Stimulated activated CD8-positive, alpha-beta memory T cell treated with anti-CD3 and anti-CD28 coated beads, Interleukin-2, amount 100 ng/mL, for 1 hour (primary cell): Measurements from ENCODE around the gene PRKN.

Source experiments
- DNase-seq, 2 donors: peaks; one replicate each; pipeline ENCODE4 v3.0.0-alpha.2; 2020; ENCODE audit warnings: low read depth in 2 of 2

PRKN gene

GRCh38 chr6:161393292-161393691 lies 1334.3 kb downstream of the PRKN start:
- no peak for DNase-seq

- DNase-seq = no peak
These were observed 1337.8 kb downstream of the PRKN start for GRCh38 chr6:161389756-161390155.

- DNase-seq = no peak
These were observed 1343.6 kb downstream of the PRKN start for GRCh38 chr6:161383951-161384350.

DNA sequence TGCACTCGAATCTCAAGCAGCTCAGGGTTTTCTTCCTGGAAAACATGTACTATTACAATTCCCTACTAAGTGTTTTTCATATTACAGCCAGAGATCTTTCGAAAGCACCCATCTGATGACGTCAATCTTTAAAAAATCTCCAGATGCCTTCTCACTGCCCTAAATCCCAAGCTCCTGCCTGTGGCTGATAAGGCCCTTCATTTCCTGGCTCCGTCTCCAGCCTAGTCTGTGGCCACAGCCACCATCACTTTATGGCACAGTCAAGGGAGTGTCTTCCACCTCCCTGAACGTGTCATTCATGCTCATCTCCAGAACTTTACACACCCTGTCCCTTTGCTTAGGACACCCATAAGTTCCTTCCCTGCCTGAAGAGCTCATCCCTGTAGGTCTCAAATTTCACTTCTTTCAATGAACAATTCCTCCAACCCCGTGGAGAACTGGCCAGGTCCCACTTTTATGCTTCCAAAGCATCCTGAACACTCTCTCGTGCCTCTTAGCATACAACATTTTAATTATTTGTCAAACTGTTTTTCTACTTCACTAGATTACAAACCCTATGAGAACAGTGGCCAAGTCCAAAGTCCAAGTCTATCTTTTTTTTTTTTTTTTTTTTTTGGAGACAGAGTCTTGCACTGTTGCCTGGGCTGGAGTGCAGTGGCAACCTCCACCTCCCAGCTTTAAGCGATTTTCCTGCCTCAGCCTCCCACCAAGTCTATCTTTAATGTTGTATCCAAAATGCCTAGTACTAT lies 1347.6 kb downstream of the PRKN start:
- no peak for DNase-seq

DNA sequence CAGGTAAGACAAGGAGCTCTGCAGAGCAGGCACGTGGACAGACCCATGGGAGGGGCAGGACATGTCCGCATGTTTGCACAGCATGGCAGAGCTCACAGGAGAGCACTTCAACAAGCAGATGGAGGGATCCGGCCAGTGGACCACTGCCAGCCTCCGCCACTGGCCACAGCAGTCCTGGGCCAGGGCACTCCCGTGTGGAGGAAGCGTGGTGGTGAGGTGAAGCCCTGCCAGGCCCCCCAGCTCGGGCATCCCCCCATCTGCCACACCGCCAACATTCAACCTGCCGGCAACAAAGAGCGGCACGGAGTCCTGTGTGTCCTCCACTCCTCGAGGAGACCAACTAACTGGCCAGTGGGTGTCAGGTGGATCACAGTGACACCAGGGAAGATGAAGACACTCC lies 1349.5 kb downstream of the PRKN start:
- DNase-seq = no peak

GRCh38 chr6:161377116-161377515 lies 1350.5 kb downstream of the PRKN start:
- no peak for DNase-seq

DNA sequence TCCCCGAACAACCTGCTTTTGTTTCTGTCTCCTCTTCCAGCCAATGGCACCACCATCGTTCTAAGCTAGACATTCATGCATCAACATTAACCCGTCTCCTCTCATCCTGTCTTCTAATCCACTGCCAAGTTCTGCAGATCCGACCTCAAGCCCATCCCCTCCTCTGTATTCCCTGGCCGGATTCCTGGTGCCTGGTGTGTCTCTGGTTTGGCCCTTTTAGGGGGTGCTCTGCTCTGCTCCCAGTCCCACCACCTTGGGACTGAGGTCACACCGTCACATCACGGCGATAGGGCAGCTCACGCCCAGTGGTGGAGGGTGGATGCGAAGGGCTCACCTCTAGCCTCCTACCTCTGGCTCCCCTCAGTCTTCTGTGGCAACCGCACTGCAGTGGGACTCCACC lies 1351.2 kb downstream of the PRKN start:
- no peak for DNase-seq

DNA sequence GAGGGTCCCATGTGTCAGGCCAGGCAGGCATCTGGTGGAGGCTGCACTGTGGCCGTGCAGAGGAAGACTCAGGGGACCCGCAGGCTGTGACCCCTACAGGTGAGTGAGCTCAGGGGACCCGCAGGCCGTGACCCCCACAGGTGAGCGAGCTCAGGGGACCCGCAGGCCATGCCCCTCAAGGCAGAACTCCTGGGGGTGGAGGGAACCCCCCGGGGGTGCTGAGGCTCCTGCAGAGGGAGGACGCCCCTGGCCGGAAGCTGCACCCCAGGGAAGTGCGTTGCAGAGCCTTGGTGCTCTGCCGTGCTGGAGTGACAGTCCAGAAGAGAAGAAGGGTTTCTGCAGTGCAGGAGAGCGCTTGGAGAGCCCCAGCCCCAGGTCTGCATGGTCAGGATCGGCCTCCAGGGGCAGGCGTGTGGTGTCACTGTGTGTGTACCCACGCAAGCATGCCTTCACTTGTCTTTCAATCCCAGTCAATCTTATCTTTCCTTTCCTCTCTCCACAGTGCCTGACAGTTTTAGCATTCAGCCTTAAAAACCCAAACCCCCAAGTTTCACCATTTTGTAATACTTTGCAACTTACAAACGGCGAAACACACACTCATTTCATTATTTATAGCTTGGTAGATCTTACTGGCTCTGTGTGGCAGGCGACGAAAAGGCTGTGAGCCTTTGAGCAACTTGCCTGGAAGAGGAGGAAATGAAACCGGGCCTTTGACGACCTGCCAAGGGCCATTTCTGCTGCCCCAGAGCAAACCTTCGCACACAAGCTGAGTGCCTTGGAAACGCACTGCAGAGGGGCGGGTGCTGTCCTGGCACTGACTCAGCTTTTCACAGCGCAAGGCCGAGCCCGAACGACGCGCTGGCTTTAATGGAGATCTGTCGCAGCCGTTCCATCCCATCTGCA lies 1352.3 kb downstream of the PRKN start:
- DNase-seq = no peak

DNA sequence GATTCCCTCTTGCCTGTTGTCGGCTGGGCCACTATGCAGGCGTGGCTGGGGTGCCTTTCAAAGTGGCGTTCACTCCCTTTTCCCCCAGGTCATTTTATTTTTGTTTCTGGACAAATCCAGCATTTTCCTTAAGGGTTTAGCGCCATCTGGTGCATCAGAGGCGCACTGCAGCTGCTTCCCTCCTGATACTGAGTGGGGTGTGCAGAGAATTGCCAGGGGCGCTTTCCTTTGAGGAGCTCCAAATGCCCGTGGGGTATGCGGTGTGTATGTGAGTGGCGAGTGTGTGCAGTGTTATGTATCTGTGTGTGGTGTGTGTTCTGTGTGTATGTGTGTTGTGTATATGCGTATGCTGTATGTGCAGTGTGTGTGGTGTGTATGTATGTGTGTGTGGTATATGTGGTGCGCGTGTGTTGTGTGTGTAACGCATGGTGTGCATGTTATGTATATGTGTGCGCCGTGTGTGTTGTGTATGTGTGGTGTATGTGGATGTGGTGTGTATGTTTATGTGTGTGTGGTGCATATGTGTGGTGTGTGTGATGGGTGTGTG lies 1353.6 kb downstream of the PRKN start:
- DNase-seq = peak; percentile 24 to 29

GRCh38 chr6:161372422-161372793 lies 1355.2 kb downstream of the PRKN start:
- DNase-seq = no peak

- peak; percentile 37 to 39 for DNase-seq
These were observed 1356.7 kb downstream of the PRKN start for GRCh38 chr6:161370880-161371279.

- no peak for DNase-seq
These were observed 1358.2 kb downstream of the PRKN start for GRCh38 chr6:161369339-161369738.

- no peak for DNase-seq
These were observed 1359.1 kb downstream of the PRKN start for GRCh38 chr6:161368514-161368913.

GRCh38 chr6:161367472-161367871 lies 1360.1 kb downstream of the PRKN start:
- no peak for DNase-seq

DNA sequence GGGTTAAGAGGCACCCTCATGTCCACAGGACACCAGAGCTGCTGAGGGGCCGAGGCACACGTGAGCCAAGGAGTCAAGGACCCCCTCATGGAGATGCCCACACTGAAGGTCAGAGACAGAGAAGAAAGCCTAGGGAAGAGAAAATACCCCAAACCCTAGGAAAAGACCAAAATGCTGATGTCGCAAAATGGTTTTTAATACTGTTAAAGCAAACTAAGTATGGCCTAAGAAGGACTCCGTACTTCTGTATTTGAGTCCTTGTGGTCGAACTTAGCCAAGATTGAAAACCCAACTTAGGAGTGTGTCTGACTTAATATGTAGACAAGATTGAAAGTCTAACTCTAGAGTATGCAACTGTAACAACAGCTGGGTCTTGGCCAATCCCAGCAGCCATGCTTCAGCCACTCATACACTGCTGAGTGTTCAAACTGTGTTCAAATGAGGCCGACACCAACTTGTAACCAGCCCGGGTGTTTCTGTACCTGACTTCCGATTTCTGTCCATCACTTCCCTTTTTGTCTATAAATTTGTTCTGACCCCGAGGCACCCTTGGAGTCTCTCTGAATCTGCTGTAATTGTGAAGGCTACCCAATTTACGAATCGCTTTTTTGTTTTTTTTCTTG lies 1361.2 kb downstream of the PRKN start:
- DNase-seq = no peak

- no peak for DNase-seq
These were observed 1361.9 kb downstream of the PRKN start for GRCh38 chr6:161365633-161366032.

GRCh38 chr6:161363286-161363685 lies 1364.3 kb downstream of the PRKN start:
- no peak for DNase-seq

DNA sequence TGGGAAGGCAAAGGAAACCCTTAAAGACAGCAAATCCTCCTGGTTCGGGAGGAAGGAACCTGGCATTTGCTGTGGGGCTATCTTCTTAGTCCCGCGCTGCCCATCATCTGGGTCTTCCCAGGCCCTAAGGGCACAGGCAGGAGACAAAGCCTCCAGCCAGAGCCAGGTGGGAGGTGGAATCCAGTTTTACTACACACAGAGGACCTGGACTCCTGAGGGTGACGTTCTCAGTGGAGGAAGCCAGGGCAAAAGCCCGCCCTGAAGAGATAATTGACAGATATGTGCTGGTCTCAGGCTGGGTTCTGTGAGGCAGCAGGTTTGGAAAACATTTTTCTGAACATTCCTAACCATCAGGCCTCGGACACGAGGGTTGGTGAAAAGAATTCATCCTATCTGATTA lies 1365.3 kb downstream of the PRKN start:
- no peak for DNase-seq

GRCh38 chr6:161361529-161361928 lies 1366.0 kb downstream of the PRKN start:
- DNase-seq = no peak

DNA sequence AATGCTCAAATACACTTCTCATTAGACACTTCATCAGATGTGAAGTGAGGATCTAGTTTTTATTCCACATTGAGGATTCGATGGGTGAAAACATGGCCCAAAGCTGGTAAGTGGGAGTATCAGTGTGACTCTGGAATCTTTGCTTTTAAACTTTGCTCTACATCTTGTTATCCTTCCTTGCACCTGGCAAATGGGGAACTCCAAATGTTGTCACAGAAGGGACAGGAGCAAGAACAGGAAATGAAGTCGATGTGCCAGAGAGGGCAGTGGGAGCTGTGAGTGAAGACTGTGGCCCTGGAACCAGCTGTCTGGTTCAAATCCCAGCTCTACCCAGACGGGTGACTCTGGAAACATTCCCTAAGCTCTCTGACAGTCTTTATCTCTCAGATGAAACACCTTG lies 1367.0 kb downstream of the PRKN start:
- DNase-seq = no peak

GRCh38 chr6:161359618-161359945 lies 1368.0 kb downstream of the PRKN start:
- no peak for DNase-seq

- no peak for DNase-seq
These were observed 1371.3 kb downstream of the PRKN start for GRCh38 chr6:161356167-161356854.
